PC-9 (cell line): ENCODE data around the gene INTS11. TPM values are rescaled to one million over a fixed set of nuclear protein-coding genes. Genes with fewer than 3 reads are reported as not detected.

Experiments
- BruUV-seq: library from RNA; stranded (reverse); fragments of 400-500 nt; replicated peaks from 2 replicates; lab custom pipeline; 2021; lab: Mats Ljungman, UMichigan
- CTCF ChIA-PET: fragments of 300-600 bp; sonication (Branson Sonifier 250); formaldehyde crosslinking; loops from one replicate; lab custom pipeline; 2022; ENCODE audit warnings: antibody characterized with exemption; lab: Charles Lee
- POLR2A ChIA-PET: fragments of 300-600 bp; sonication (Branson Sonifier 250); formaldehyde crosslinking; loops from one replicate; lab custom pipeline; 2022; ENCODE audit warnings: antibody characterized with exemption; ENCODE audit not compliant: unreplicated experiment; lab: Charles Lee
- DNase-seq, 2 experiments: peaks; one replicate each; pipeline versions ENCODE4 v3.0.0 to v3.0.0-alpha.2; 2015 to 2022; ENCODE audit warnings: mixed read lengths in 1 of 2
- H2AFZ ChIP-seq: fragments of 200-600 bp; sonication (generic); 2 replicates; pipeline ENCODE4 v1.8.1; 2017; ENCODE audit warnings: antibody characterized with exemption
- H3F3A ChIP-seq: fragments of 200-600 bp; sonication (generic); 2 replicates; pipeline ENCODE4 v1.8.1; 2017; ENCODE audit warnings: antibody characterized with exemption, mild to moderate bottlenecking, low read depth; ENCODE audit not compliant: insufficient read depth
- H3K27ac ChIP-seq: fragments of 200-600 bp; sonication (generic); 2 replicates; pipeline ENCODE4 v1.6.1; 2016; ENCODE audit warnings: mixed run types
- H3K27me3 ChIP-seq: fragments of 200-600 bp; sonication (generic); 2 replicates; pipeline ENCODE4 v1.6.1; 2016; ENCODE audit warnings: low read depth, mixed run types; ENCODE audit not compliant: insufficient read depth
- H3K36me3 ChIP-seq: fragments of 200-600 bp; sonication (generic); 2 replicates; pipeline ENCODE4 v1.6.1; 2016; ENCODE audit warnings: low read depth, mixed run types
- H3K4me1 ChIP-seq: fragments of 200-600 bp; sonication (generic); replicated peaks from 2 replicates; pipeline ENCODE4 v1.6.1; 2016; ENCODE audit warnings: mixed run types; ENCODE audit not compliant: insufficient read depth
- H3K4me2 ChIP-seq: fragments of 200-600 bp; sonication (generic); 2 replicates; pipeline ENCODE4 v1.6.1; 2017; ENCODE audit warnings: mixed run types
- H3K4me3 ChIP-seq: fragments of 200-600 bp; sonication (generic); 2 replicates; pipeline ENCODE4 v1.6.1; 2016; ENCODE audit warnings: mixed run types
- H3K79me2 ChIP-seq: fragments of 200-600 bp; sonication (generic); 2 replicates; pipeline ENCODE4 v1.6.1; 2017; ENCODE audit warnings: low read depth, mixed run types
- H3K9me2 ChIP-seq: fragments of 200-600 bp; sonication (generic); 2 replicates; pipeline ENCODE4 v1.8.1; 2017; ENCODE audit warnings: mild to moderate bottlenecking; ENCODE audit not compliant: insufficient read depth
- H3K9me3 ChIP-seq: fragments of 200-600 bp; sonication (generic); 2 replicates; pipeline ENCODE4 v1.8.1; 2016; ENCODE audit warnings: low read depth; ENCODE audit not compliant: insufficient read depth
- H4K20me1 ChIP-seq: fragments of 200-600 bp; sonication (generic); 2 replicates; pipeline ENCODE4 v1.8.1; 2017; ENCODE audit not compliant: insufficient read depth
- EZH2 ChIP-seq: fragments of 200-600 bp; sonication (generic); IDR thresholded peaks from 2 replicates; pipeline ENCODE4 v1.8.0; 2017; ENCODE audit warnings: antibody characterized with exemption, low read depth
- intact Hi-C: fragments of 100-400 bp; cut with micrococcal nuclease; formaldehyde crosslinking; loops from one replicate; pipeline ENCODE4 v1.10.0; 2022; ENCODE audit not compliant: unreplicated experiment
- microRNA-seq: library from miRNA; unstranded; fragments of <30 nt; microRNA quantifications from one replicate; pipeline ENCODE4 v1.2.0, GENCODE V29; 2021; ENCODE audit warnings: borderline number of aligned reads, borderline replicate concordance
- total RNA-seq: library from RNA; stranded (reverse); gene quantifications from 2 replicates; pipeline ENCODE4 v1.2.3, GENCODE V29; 2021
- TF ChIP-seq, protein P1 (sequence below): fragments of 200-600 bp; sonication (generic); conservative IDR thresholded peaks from 2 replicates; pipeline ENCODE4 v1.6.1; 2017; ENCODE audit warnings: mixed run types, antibody characterized with exemption, mild to moderate bottlenecking, moderate library complexity

Gene INTS11
- total RNA-seq, 1 experiment from 2014 or later, result 130 TPM

DNA sequence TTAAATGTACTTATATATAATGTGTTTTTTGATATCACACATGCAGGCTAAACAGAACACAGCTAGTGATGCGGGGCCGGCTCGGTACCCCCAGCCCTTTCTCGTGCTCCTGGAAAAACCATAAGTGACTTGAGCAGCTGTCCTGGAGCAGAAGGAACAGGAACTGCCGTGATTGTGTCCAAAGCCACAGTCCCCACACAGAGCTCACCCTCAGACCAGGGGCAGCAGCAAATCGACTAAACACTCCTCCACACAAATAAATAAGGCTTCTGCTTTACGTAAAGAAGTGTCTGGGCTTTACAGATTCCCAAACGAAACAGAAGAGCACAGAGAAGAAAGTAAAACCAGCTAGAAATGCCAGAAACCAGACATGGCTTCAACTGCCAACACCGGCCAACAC lies 60.4 kb downstream of the INTS11 start:
- intact Hi-C loops, result no loop called here
- no peaks in the 10 kb centered on the region for H3K9me3 ChIP-seq
- H2AFZ ChIP-seq, result no peak overlapping the region
- no peak for DNase-seq
- H3K4me1 ChIP-seq, result no peaks in the 10 kb centered on the region
- no peaks in the 10 kb centered on the region for H3K27me3 ChIP-seq
- TF ChIP-seq EZH2, result no peak
- peaks cover 12% of the 10 kb centered on the region; the same call in 1 of the 2 replicates for H3K36me3 ChIP-seq
- no TSS peak for BruUV-seq
- H4K20me1 ChIP-seq, result peaks cover 45% of the 10 kb centered on the region
- no peaks in the 10 kb centered on the region for H3K9me2 ChIP-seq
- H3K4me2 ChIP-seq, result no peak overlapping the region
- H3K27ac ChIP-seq, result no peak overlapping the region
- POLR2A ChIA-PET, result interaction anchor here (0.6 kb wide), 1 partner anchor 9 kb away, joined by 3 read pairs; the partner anchor contains the start of gene UBE2J2
- H3F3A ChIP-seq, result peaks cover 22% of the 10 kb centered on the region; the same call in 1 of the 2 replicates
- peaks cover 33% of the 10 kb centered on the region for H3K79me2 ChIP-seq
- no peak overlapping the region for H3K4me3 ChIP-seq
- CTCF ChIA-PET, result no interaction called here

DNA sequence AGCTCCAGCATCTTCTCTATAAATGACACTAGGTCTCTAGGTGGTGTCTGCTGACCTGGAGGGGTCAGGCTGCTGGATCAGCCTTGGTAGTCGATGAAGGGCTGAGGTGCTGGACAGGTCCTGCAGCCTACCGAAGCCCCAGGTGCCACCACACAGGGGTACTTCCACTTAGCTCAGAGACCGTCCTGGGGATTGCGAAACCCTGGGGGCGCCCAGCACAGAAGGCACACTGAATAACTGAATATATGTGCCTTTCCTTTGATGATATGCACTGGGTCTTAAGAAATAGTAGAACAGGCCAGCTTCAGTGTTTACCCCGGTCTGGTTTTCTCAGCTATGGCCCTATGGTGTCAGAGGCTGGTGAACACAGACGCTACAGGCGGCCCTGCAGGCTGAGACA lies 61.7 kb downstream of the INTS11 start:
- ChIA-PET POLR2A (no interaction called here), CTCF (no interaction called here)
- no peak overlapping the region for H3K27ac ChIP-seq
- no peaks in the 10 kb centered on the region for H3K4me1 ChIP-seq
- H4K20me1 ChIP-seq, result peaks cover 39% of the 10 kb centered on the region
- H3F3A ChIP-seq, result peaks cover 22% of the 10 kb centered on the region; the same call in 1 of the 2 replicates
- no peak for TF ChIP-seq EZH2
- TF ChIP-seq, protein P1, sequence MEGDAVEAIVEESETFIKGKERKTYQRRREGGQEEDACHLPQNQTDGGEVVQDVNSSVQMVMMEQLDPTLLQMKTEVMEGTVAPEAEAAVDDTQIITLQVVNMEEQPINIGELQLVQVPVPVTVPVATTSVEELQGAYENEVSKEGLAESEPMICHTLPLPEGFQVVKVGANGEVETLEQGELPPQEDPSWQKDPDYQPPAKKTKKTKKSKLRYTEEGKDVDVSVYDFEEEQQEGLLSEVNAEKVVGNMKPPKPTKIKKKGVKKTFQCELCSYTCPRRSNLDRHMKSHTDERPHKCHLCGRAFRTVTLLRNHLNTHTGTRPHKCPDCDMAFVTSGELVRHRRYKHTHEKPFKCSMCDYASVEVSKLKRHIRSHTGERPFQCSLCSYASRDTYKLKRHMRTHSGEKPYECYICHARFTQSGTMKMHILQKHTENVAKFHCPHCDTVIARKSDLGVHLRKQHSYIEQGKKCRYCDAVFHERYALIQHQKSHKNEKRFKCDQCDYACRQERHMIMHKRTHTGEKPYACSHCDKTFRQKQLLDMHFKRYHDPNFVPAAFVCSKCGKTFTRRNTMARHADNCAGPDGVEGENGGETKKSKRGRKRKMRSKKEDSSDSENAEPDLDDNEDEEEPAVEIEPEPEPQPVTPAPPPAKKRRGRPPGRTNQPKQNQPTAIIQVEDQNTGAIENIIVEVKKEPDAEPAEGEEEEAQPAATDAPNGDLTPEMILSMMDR, result no peak
- BruUV-seq, result no TSS peak
- H3K9me2 ChIP-seq, result no peaks in the 10 kb centered on the region
- H3K36me3 ChIP-seq, result peaks cover 12% of the 10 kb centered on the region; the same call in 1 of the 2 replicates
- no peak overlapping the region for H3K4me3 ChIP-seq
- H2AFZ ChIP-seq, result no peak overlapping the region
- intact Hi-C loops, result no loop called here
- DNase-seq, result no peak
- H3K9me3 ChIP-seq, result no peaks in the 10 kb centered on the region
- peaks cover 22% of the 10 kb centered on the region for H3K79me2 ChIP-seq
- no peak overlapping the region for H3K4me2 ChIP-seq
- no peaks in the 10 kb centered on the region for H3K27me3 ChIP-seq

DNA sequence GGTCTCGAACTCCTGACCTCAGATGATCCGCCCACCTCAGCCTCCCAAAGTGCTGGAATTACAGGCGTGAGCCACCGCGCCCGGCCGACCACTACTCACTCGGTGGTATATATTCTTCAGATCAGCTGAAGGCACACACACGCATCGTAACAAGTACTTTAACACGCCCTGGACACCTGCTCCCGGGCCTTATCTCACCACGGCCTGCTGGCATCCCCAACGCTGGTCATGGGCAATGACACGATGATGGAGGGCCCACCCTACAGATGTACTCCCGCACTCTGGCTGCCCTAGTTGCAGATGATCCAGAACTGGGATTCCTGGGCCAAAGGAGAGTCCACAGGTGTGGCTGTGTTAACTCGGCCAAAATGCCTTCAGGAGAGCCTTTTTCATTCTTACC lies 62.4 kb downstream of the INTS11 start:
- H3F3A ChIP-seq, result peaks cover 16% of the 10 kb centered on the region; the same call in 1 of the 2 replicates
- no peaks in the 10 kb centered on the region for H3K4me1 ChIP-seq
- peaks cover 36% of the 10 kb centered on the region for H4K20me1 ChIP-seq
- H3K4me3 ChIP-seq, result no peak overlapping the region
- no peak overlapping the region for H3K4me2 ChIP-seq
- no peak overlapping the region for H2AFZ ChIP-seq
- BruUV-seq, result no TSS peak
- intact Hi-C loops, result no loop called here
- peaks cover 17% of the 10 kb centered on the region for H3K79me2 ChIP-seq
- TF ChIP-seq EZH2, result no peak
- TF ChIP-seq, protein P1, result no peak
- POLR2A ChIA-PET, result no interaction called here
- H3K27me3 ChIP-seq, result no peaks in the 10 kb centered on the region
- DNase-seq, result no peak
- H3K27ac ChIP-seq, result no peak overlapping the region
- H3K36me3 ChIP-seq, result peaks cover 12% of the 10 kb centered on the region; the same call in 1 of the 2 replicates
- no peaks in the 10 kb centered on the region for H3K9me2 ChIP-seq
- H3K9me3 ChIP-seq, result no peaks in the 10 kb centered on the region
- CTCF ChIA-PET, result no interaction called here

Small RNA genes within 50 kb of the gene (microRNA-seq; reads per million reads assigned to microRNA genes)
- gene MIR6726, result 6.1 reads per million
- gene MIR6727, result not detected
- gene MIR6808, result not detected

Other genes starting within 250 kb of the INTS11 start
- 26.6 and 31.1 TPM in 2 replicates for gene C1orf159, start 208.6 kb downstream of the INTS11 start, total RNA-seq
- 4.0 and 5.8 TPM in 2 replicates for gene TTLL10, start 150.8 kb downstream of the INTS11 start, total RNA-seq
- gene TNFRSF18, start 118.1 kb downstream of the INTS11 start, total RNA-seq, result 6.9 and 14.1 TPM in 2 replicates
- 0.20 and 0.38 TPM in 2 replicates for gene TNFRSF4, start 110.5 kb downstream of the INTS11 start, total RNA-seq
- gene SDF4, start 92.7 kb downstream of the INTS11 start, total RNA-seq, result 133 and 139 TPM in 2 replicates
- gene B3GALT6, start 92.4 kb downstream of the INTS11 start, total RNA-seq, result 16.2 and 20.8 TPM in 2 replicates
- 5.2 and 11.8 TPM in 2 replicates for gene C1QTNF12, start 77.9 kb downstream of the INTS11 start, total RNA-seq
- gene UBE2J2, start 50.8 kb downstream of the INTS11 start, total RNA-seq, result 54.2 and 55.0 TPM in 2 replicates
- 4.2 and 4.3 TPM in 2 replicates for gene SCNN1D, start 44.2 kb downstream of the INTS11 start, total RNA-seq
- 53.5 and 54.8 TPM in 2 replicates for gene ACAP3, start 16.7 kb downstream of the INTS11 start, total RNA-seq
- 18.0 and 18.9 TPM in 2 replicates for gene PUSL1, start 16.1 kb downstream of the INTS11 start, total RNA-seq
- 33.7 and 37.0 TPM in 2 replicates for gene CPTP, start 142 bp upstream of the INTS11 start, total RNA-seq
- 0.57 and 1.2 TPM in 2 replicates for gene TAS1R3, start 6.6 kb upstream of the INTS11 start, total RNA-seq
- 95.8 and 98.4 TPM in 2 replicates for gene DVL1, start 24.8 kb upstream of the INTS11 start, total RNA-seq
- gene MXRA8, start 33.9 kb upstream of the INTS11 start, total RNA-seq, result 0.55 and 0.80 TPM in 2 replicates
- gene AURKAIP1, start 50.5 kb upstream of the INTS11 start, total RNA-seq, result 164 and 210 TPM in 2 replicates
- gene CCNL2, start 74.7 kb upstream of the INTS11 start, total RNA-seq, result 162 and 183 TPM in 2 replicates
- gene MRPL20, start 82.6 kb upstream of the INTS11 start, total RNA-seq, result 90.5 and 90.8 TPM in 2 replicates
- gene ANKRD65, start 96.6 kb upstream of the INTS11 start, total RNA-seq, result 14.7 and 18.9 TPM in 2 replicates
- 56.6 and 65.9 TPM in 2 replicates for gene VWA1, start 111.0 kb upstream of the INTS11 start, total RNA-seq
- 4.0 and 4.2 TPM in 2 replicates for gene ATAD3C, start 125.0 kb upstream of the INTS11 start, total RNA-seq
- 28.5 and 32.8 TPM in 2 replicates for gene ATAD3B, start 147.1 kb upstream of the INTS11 start, total RNA-seq
- gene ATAD3A, start 187.5 kb upstream of the INTS11 start, total RNA-seq, result 36.6 and 43.6 TPM in 2 replicates
- gene TMEM240, start 216.0 kb upstream of the INTS11 start, total RNA-seq, result 4.4 and 8.3 TPM in 2 replicates